Transverse colon (tissue), 4 donors: ENCODE data around the gene GPR34. TPM values are rescaled to one million over a fixed set of nuclear protein-coding genes. Genes with fewer than 3 reads are reported as not detected.

Experiments used
- DNase-seq: peaks from one replicate; pipeline ENCODE4 v3.0.0-alpha.2; 2019
- H3K27ac ChIP-seq, 4 donors: fragments of 200-600 bp; sonication (generic); 2 replicates each; pipeline ENCODE4 v1.5.1; 2016 to 2018; ENCODE audit warnings: inconsistent platforms in 4 of 4
- H3K27me3 ChIP-seq: fragments of 200-600 bp; sonication (generic); 2 replicates; pipeline ENCODE4 v1.5.1; 2017; ENCODE audit warnings: inconsistent platforms
- H3K36me3 ChIP-seq, 4 donors: fragments of 200-600 bp; sonication (generic); 2 replicates each; pipeline ENCODE4 v1.5.1; 2017 to 2019; ENCODE audit warnings: inconsistent platforms in 4 of 4
- H3K4me1 ChIP-seq, 4 donors: fragments of 200-600 bp; sonication (generic); 2 replicates each; pipeline ENCODE4 v1.5.1; 2017 to 2020; ENCODE audit warnings: inconsistent platforms in 4 of 4
- H3K4me3 ChIP-seq, 4 donors: fragments of 200-600 bp; sonication (generic); 1 replicate in 1 of 4; 2 replicates in 3 of 4; pipeline versions ENCODE4 v1.5.1 to v1.6.1; 2017 to 2019; ENCODE audit warnings: inconsistent platforms in 4 of 4
- H3K9me3 ChIP-seq, 2 donors: fragments of 200-600 bp; sonication (generic); 2 replicates each; pipeline ENCODE4 v1.5.1; 2017 to 2019; ENCODE audit warnings: inconsistent platforms in 2 of 2
- CTCF ChIP-seq, 5 experiments: fragments of 200-600 bp in 3 of 5; fragments of 450-650 bp in 2 of 5; sonication (generic) in 3 of 5; IDR thresholded peaks; 1 replicate in 2 of 5; 2 replicates in 3 of 5; pipeline ENCODE4 v1.5.1; 2016 to 2017; ENCODE audit warnings: antibody characterized with exemption in 5 of 5, inconsistent platforms in 3 of 5, mild to moderate bottlenecking in 2 of 5, moderate library complexity in 1 of 5
- EP300 ChIP-seq: sonication (generic); formaldehyde crosslinking; IDR thresholded peaks from one replicate; pipeline ENCODE4 v1.6.1; 2017; ENCODE audit warnings: antibody characterized with exemption, low read depth
- POLR2A ChIP-seq: fragments of 450-650 bp; IDR thresholded peaks from one replicate; pipeline ENCODE4 v1.6.1; 2016; ENCODE audit warnings: antibody characterized with exemption, mild to moderate bottlenecking, moderate library complexity
- POLR2AphosphoS5 ChIP-seq, 3 donors: sonication (generic); formaldehyde crosslinking; IDR thresholded peaks; one replicate each; pipeline ENCODE4 v1.6.1; 2016; ENCODE audit warnings: antibody characterized with exemption in 3 of 3
- WGBS, 2 donors: methylation state at CpG; one replicate each; pipeline ENCODE4 v1.1.5; 2018; ENCODE audit warnings: low coverage in 1 of 2; 5-methylcytosine and 5-hydroxymethylcytosine counted together
- in situ Hi-C, 4 donors: fragments of 200-750 bp; cut with MboI; loops; one replicate each; pipeline versions ENCODE4 v1.15.0 to v1.15.1; 2017; ENCODE audit warnings: low sequenced_read_pairs in 3 of 4, low pct_ligation_motif_present in 1 of 4, low pct_unique_long_range_greater_than_20kb in 1 of 4
- intact Hi-C: fragments of 100-400 bp; cut with DNase I; formaldehyde crosslinking; loops from one replicate; pipeline ENCODE4 v1.15.1; 2023; ENCODE audit warnings: low total_unique reads
- total RNA-seq, 4 donors: library from RNA; depleted of rRNA; stranded (reverse); fragments of >200 nt; gene quantifications; one replicate each; pipeline ENCODE4 v1.1.0, GENCODE V29; 2016

GPR34 gene
- total RNA-seq, 4 donors from 2014 or later = 1.00 to 6.7 (median 4.3) TPM

- H3K27ac ChIP-seq = no peak overlapping the region
- in situ Hi-C loops = no loop called here
- H3K27me3 ChIP-seq = no peaks in the 10 kb centered on the region
- WGBS, 2 donors = 60 to 75% methylated on average over 1 to 2 of the region's 2 CpGs
- no peak for TF ChIP-seq EP300
- no peak for TF ChIP-seq POLR2A
- TF ChIP-seq CTCF (IDR thresholded peaks at IDR 0.05) = no peak
- TF ChIP-seq POLR2AphosphoS5 (IDR thresholded peaks at IDR 0.05) = no peak
- H3K36me3 ChIP-seq = no peaks in the 10 kb centered on the region
- intact Hi-C loops = no loop called here
- H3K9me3 ChIP-seq = no peaks in the 10 kb centered on the region
- no peaks in the 10 kb centered on the region for H3K4me1 ChIP-seq
- no peak for DNase-seq
- H3K4me3 ChIP-seq = no peak overlapping the region
These were observed 617 bp upstream of the GPR34 start for GRCh38 chrX:41688156-41688555.

- in situ Hi-C loops (no loop called here), intact Hi-C loops (no loop called here)
- TF ChIP-seq POLR2AphosphoS5 (IDR thresholded peaks at IDR 0.05) (no peak), EP300 (no peak), POLR2A (no peak), CTCF (IDR thresholded peaks at IDR 0.05) (no peak)
- H3K27ac ChIP-seq = no peak overlapping the region
- DNase-seq = no peak
- H3K27me3 ChIP-seq = no peaks in the 10 kb centered on the region
- 86% methylated on average over 3 of the region's 3 CpGs; no CpG with 5 or more reads in 1 of the 2 donors for WGBS, 2 donors
- no peaks in the 10 kb centered on the region for H3K9me3 ChIP-seq
- H3K36me3 ChIP-seq = no peaks in the 10 kb centered on the region
- no peak overlapping the region for H3K4me3 ChIP-seq
- H3K4me1 ChIP-seq = no peaks in the 10 kb centered on the region
These were observed 938 bp downstream of the GPR34 start for GRCh38 chrX:41689711-41690110.

GRCh38 chrX:41692162-41692749 is 3.5 kb downstream of the GPR34 start:
- 65% methylated on average over 1 of the region's 1 CpG; no CpG with 5 or more reads in 1 of the 2 donors for WGBS, 2 donors
- H3K4me3 ChIP-seq = no peak overlapping the region
- DNase-seq = no peak
- no peaks in the 10 kb centered on the region for H3K4me1 ChIP-seq
- intact Hi-C loops = no loop called here
- no peaks in the 10 kb centered on the region for H3K27me3 ChIP-seq
- H3K9me3 ChIP-seq = no peaks in the 10 kb centered on the region
- in situ Hi-C loops = no loop called here
- TF ChIP-seq POLR2A (no peak), EP300 (no peak)
- peak overlapping the region in 1 of 4 donors; percentile 4 for H3K27ac ChIP-seq
- H3K36me3 ChIP-seq = no peaks in the 10 kb centered on the region

GRCh38 chrX:41693024-41693423 is 4.3 kb downstream of the GPR34 start:
- no peak overlapping the region for H3K4me3 ChIP-seq
- intact Hi-C loops = no loop called here
- H3K9me3 ChIP-seq = no peaks in the 10 kb centered on the region
- no peak for DNase-seq
- TF ChIP-seq CTCF (IDR thresholded peaks at IDR 0.05) (no peak), POLR2AphosphoS5 (IDR thresholded peaks at IDR 0.05) (no peak), EP300 (no peak), POLR2A (no peak)
- no peaks in the 10 kb centered on the region for H3K4me1 ChIP-seq
- no peaks in the 10 kb centered on the region for H3K27me3 ChIP-seq
- WGBS, 2 donors = 78 to 82% methylated on average over 1 to 3 of the region's 3 CpGs
- in situ Hi-C loops = no loop called here
- H3K27ac ChIP-seq = no peak overlapping the region
- no peaks in the 10 kb centered on the region for H3K36me3 ChIP-seq

GRCh38 chrX:41695426-41695825 is 6.7 kb downstream of the GPR34 start:
- H3K27me3 ChIP-seq = no peaks in the 10 kb centered on the region
- no peaks in the 10 kb centered on the region for H3K36me3 ChIP-seq
- WGBS, 2 donors = 82 to 100% methylated on average over 2 to 7 of the region's 7 CpGs
- DNase-seq = no peak
- no peaks in the 10 kb centered on the region for H3K9me3 ChIP-seq
- in situ Hi-C loops = no loop called here
- no peak overlapping the region for H3K4me3 ChIP-seq
- no peaks in the 10 kb centered on the region for H3K4me1 ChIP-seq
- TF ChIP-seq EP300 (no peak), POLR2A (no peak), POLR2AphosphoS5 (IDR thresholded peaks at IDR 0.05) (no peak), CTCF (IDR thresholded peaks at IDR 0.05) (no peak)
- intact Hi-C loops = no loop called here
- H3K27ac ChIP-seq = no peak overlapping the region
